ENCODE measurements around the gene MGAT4C.

MGAT4C gene

DNA sequence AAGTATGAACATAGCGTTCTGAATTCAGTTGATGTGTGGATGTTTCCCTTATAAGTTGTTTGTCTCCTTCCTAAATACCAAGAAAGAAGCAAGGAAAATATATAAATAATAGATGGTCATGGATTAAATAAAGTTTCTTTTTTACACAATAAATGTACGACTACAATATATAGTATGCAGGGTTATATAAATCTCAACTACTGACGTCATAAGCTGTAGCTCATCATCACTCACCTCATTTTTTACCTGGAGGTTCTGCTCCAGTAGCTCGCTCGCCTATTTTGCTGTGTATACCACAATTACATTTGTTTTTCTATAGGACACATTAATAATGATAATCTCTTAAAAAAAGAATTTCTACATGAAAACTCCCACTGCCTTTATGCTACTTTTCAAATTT is 272.6 kb downstream of the MGAT4C start:
- DNase-seq (ENCODE audit: low read depth in 1 of 2, low spot score in 1 of 2) = no peak

DNA sequence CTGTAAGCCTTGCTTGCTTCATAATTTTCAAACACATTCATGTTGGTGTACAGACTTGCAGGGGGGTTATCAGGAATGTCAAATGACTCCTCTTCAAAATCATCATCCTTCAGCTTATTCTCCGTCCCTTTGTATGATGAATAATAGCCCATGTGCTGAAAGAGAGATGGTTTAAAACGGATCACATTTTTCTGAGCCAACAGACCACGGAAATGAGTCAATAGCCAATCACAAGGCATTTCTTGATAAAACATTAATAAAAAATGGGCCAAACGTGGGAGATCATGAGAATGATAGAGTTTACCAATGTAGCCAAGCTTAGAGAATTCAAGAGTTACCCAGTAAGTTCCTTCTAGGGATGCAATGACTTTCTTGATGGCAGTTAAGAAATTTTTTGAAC is 276.6 kb downstream of the MGAT4C start:
- no peak for DNase-seq (ENCODE audit: low read depth in 1 of 2, low spot score in 1 of 2)

DNA sequence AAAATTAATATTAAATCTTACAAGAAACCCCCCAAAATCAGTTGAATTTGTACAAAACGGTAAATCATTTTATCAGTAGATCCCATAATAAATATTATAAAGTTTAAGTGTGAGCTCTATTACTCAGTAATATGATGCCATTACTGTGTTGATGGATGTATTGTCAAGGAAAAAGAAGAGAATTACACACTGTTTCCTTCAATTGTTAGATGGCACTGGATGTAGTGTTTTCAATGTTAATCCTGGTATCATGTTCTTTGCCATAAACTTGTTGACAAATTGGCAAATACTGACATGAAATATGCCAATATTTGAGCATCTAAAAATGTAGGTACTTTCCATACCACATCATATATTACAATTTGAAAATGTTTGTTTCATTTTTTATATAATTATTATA is 280.5 kb downstream of the MGAT4C start:
- no peak for DNase-seq (ENCODE audit: low read depth in 1 of 2, low spot score in 1 of 2)

DNA sequence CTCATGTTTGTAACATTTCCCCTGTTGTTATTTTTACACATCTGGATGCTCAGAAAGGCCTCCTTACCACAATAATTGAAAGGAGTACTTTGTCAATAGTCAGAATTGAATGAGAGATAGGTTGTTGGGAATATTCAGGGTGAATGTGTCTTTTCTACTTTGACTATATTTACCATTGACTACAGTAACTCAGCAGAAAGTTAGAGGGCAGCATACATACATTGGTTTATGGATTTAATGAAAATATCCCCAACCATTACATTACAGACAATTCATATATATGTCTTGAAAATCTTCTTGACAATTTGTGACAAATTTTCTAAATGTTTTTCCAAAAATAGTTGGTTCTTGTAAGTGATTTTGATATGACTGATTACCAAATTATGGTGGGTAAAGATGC is 284.4 kb downstream of the MGAT4C start:
- no peak for DNase-seq (ENCODE audit: low read depth in 1 of 2, low spot score in 1 of 2)

DNA sequence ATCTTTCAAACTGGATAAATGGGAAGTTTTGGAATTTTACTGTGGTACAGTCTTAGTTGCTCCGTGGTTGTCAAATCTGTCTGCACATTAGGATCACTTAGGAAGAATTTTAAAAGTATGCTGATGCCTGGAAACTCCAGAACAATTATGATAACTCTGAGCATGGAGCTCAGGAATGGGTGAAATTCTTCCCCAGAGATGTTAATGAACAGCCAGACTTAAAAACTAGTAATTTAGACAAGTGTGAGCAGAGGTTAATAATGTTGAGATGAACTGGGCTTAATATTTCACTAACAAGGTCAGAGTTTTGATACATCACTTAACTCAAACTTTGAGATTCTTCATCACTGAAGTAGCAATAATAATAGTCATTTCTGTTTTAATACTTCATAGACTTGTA is 287.6 kb downstream of the MGAT4C start:
- DNase-seq (ENCODE audit: low read depth in 1 of 2, low spot score in 1 of 2) = no peak

DNA sequence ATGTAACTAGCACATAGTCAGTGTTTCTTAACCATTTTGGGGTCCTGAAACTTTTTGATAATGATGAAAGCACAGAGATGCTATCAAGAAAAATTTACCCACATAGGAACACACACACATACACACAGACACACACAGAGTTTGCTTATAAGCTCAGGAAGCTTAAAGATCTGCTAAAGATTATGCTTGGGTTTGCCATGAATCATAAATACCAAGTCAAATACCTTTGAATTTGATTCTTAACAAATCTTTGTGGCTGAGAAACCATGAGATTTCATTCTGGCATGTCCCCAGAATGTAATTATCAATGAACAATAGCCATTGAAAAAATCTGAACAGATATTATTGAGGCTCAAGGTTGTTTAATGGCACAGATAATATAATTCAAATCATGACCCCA is 292.9 kb downstream of the MGAT4C start:
- DNase-seq (ENCODE audit: low read depth in 1 of 2, low spot score in 1 of 2) = no peak

DNA sequence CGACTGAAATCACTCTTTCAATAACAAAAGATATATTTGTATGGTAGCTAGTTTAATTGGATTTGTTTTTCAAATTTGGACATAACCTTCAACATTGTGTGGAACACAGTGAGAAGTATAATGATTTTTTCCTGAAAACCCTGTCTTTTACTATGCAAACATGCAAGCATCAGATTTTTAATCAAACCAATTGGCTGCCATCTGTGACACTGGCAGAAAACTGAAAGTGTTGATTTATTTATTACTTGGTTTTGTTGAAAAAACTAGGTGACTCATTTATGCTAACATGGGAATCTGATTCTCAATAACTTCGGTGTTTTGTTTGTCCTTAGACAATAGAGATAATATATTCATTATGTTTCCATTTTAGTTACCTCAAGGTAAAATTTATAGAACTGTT is 300.1 kb downstream of the MGAT4C start:
- DNase-seq (ENCODE audit: low read depth in 1 of 2, low spot score in 1 of 2) = no peak

DNA sequence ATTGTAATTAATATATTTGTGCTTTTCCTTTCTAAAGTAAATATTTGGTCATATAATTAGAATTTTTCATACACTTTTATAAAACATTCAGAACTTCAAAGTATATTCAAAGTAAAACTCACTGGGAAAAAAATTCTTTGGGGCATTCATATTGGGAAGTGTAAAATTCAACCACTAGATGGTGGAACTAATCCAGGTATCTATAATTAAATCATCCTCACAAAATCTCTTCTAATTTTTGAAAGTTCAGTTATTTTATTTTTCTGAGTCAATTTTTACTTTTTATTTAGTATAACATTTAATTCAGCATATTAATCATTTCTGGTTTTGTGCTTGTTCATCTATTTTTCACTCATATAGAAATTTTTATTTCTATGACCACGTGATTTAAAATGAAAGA is 301.1 kb downstream of the MGAT4C start:
- DNase-seq (ENCODE audit: low read depth in 1 of 2, low spot score in 1 of 2) = no peak

DNA sequence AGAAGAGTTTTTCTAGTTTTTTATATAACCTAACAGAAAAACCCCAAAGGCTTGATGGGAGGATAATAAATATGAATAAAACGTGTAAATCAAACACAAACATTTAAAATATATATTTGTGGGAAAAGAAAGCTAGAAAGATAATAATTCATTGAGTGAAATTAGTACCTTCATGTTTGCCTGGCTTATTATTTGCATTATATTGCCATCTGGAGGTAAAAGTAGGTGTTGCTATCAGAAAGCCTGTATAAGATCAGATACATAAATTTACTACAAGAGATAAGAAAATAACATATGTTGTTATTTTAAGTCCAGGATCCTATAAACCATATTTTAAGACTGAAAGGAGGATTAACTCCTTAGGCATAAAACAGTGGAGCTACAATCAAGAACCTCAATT is 304.4 kb downstream of the MGAT4C start:
- DNase-seq (ENCODE audit: low read depth in 1 of 2, low spot score in 1 of 2) = no peak

DNA sequence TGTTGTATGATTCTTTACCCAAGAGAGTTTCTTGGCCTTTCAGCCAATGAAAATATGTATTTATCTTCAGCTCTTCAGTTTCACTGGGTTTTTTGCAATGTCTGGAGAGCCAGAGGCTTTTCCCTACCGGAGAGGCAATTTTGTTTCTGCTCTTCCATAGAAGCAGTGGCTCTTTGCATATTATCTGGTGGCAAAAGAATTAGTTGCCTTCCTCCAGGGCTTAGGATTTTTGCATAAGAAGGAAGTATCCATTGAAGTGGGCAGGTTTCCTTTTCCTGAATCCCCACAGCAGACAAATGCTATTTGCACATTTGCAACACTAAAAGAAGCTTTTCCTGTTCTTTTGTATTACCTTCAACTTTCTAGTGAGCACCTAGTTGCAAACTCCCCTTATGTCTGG is 306.9 kb downstream of the MGAT4C start:
- no peak for DNase-seq (ENCODE audit: low read depth in 1 of 2, low spot score in 1 of 2)

DNA sequence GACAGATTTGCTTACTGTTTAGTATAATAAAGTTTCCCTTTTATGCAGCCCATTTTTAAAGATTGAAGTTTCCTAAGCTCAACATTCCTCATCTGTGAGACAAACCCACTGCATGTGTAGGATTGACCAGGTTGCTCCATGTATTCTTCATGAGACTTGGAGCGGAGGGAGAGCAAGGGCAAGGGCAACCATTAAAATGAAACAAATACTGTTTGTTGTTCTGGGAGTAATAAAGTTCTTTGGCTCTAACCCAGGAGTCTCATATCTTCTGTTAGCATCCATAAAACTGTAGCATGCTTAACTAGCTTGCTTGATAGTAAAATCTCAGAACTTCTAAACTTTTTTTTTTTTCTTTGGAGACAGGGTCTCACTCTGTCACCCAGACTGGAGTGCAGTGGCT is 307.9 kb downstream of the MGAT4C start:
- DNase-seq (ENCODE audit: low read depth in 1 of 2, low spot score in 1 of 2) = no peak

DNA sequence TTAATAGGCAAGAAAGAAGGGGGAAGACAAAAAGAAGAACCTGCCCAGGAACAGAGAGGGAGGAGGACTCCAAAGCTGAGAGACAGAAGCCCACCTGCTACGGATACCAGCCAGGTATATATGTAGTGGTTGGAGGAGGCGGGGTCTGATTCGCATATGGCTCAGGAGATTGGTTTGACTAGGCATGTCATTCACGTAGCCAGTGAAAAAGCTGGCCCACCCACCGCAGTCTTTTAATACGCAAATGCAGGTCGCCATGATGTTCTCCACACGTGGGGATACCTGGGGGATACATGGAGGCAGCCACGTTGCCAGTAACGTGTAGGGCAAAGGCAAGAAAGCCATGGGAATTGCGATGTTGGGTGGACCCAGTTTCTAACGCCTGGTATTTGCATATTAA is 308.9 kb downstream of the MGAT4C start:
- DNase-seq (ENCODE audit: low read depth in 1 of 2, low spot score in 1 of 2) = no peak

DNA sequence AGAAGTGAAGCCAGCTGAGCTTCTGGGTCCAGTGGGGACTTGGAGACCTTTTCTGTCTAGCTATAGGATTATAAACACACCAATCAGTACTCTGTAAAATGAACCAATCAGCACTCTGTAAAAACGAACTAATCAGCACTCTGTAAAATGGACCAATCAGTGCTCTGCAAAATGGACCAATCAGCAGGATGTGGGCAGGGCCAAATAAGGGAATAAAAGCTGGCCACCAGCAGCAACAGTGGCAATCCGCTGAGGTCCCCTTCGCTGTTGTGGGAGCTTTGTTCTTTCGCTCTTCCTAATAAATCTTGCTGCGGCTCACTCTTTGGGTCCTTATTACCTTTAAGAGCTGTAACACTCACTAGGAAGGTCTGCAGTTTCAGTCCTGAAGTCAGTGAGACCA is 309.8 kb downstream of the MGAT4C start:
- DNase-seq (ENCODE audit: low read depth in 1 of 2, low spot score in 1 of 2) = no peak

DNA sequence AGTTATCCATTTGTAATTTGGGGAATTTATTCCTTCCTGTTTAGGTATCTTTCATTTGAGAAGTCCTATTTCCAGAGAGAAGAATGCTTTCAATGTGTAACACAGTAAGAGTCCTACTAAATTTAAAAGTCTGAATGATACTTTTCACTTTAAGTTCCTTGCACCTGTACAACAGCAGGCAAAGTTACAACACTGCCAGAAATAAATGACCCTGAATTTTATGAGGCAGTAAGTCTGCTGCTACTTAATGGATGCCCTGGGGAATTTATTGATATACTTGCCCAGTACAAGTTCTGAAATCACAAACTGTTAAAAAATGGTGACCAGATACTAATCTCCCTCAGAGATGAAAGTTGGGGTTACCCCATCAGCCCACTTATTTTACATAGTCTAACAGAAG is 329.0 kb downstream of the MGAT4C start:
- DNase-seq (ENCODE audit: low read depth in 1 of 2, low spot score in 1 of 2) = no peak

DNA sequence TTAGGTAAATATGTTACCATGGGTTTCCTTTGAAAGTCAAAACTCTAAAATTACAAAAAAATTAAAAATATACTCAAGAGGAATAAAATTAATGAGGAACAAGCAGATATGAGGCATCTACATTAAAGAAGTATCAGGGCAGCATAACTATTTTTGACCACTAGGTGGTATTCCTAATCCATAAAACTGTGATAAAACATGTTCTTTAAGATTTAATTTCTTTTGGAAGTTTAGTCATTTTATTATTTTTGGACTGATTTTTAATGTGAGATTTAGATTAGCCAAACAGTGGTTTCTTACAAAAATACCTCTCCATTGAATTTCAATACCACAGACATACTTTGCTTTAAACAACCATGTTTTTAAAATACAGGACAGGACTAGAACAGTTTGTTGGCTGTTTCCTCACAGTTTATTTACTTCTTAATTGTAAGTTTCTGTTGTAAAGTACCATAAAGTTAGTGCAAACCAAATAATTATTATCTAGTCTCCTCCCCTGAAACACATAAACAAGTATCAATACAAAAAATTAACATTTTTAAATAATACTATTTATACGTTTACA is 332.3 kb downstream of the MGAT4C start:
- DNase-seq (ENCODE audit: low read depth in 1 of 2, low spot score in 1 of 2) = no peak

DNA sequence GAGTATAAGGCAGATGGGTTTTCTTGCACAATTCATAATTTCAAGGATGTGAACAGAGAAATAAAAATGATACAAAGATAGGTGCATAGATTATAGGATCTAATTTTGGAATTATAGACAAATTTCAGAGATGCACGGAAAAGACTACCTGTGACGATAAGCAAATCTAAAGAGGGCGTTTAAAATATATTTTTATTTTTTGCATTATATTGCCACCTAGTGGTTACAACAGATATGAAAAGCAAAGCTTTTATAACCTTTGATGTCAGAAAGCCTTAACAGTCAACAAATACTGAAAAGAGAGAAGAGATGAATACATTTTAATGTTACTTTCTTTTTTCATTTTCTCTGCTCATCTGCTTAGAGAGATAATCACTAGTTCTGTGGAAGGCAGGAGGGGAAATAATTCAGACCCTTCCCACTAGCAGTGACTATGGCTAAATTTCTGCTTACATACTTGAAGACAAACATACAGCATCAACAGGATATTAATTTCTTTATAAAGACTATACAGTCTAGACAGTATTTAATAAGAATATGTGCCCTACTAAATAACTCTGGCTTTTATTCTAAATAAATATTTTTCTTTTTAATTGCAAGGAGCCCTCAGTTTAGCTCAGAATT is 335.8 kb downstream of the MGAT4C start:
- DNase-seq (ENCODE audit: low read depth in 1 of 2, low spot score in 1 of 2) = no peak
